DLD1 (cell line): ENCODE results near the gene DUOXA2.

Experiments
- in situ Hi-C: cut with HindIII; loops from 2 replicates; pipeline ENCODE4 v1.10.0; 2017; ENCODE audit warnings: low sequenced_read_pairs

The DUOXA2 gene

DNA sequence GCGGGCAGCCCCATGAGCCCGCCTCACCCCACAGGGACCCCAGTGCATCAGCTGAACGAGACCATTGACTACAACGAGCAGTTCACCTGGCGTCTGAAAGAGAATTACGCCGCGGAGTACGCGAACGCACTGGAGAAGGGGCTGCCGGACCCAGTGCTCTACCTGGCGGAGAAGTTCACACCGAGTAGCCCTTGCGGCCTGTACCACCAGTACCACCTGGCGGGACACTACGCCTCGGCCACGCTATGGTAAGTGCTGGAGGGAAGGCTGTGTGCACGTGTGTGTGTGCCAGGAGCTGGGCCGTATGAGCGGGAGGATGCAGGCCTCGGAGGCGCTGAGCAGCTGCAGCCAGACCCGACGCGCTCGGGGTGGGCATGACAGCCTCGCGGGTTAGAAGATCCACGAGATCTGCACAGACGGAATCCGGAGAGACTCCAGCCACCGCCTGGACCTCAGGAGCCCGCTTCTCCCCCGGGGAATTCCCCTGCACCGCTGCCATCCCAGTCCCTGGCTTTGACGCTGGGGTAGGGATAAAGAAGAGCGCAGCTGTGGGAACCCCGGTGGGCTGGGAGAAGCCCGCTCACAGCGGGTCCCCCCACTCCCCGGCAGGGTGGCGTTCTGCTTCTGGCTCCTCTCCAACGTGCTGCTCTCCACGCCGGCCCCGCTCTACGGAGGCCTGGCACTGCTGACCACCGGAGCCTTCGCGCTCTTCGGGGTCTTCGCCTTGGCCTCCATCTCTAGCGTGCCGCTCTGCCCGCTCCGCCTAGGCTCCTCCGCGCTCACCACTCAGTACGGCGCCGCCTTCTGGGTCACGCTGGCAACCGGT is 2.6 kb downstream of the DUOXA2 start:
- in situ Hi-C loops: no loop called here

GRCh38 chr15:45117308-45118130 is 3.4 kb downstream of the DUOXA2 start:
- in situ Hi-C loops: no loop called here

- in situ Hi-C loops: no loop called here
These were observed 4.0 kb downstream of the DUOXA2 start for GRCh38 chr15:45118131-45118588.

DNA sequence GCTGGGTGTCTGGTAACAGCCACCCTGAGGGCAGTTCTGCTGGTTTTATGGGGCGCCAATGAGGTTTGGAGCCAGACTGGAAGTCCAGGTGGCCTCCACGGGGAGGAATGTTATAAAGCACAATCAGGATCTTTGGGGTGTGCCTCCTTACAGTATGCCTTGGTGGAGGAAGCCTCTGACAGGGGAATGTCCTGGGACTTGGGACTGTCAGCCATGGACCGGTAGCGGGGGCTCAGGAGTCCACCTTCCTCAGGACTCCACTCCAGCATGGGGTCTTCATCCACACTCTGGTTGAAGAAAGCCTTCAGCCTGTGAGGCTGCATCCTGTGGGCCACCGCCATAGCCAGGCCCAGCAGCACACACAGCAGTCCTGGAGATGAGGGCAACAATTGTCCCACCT is 4.9 kb downstream of the DUOXA2 start:
- in situ Hi-C loops: no loop called here

GRCh38 chr15:45120081-45120972 is 6.2 kb downstream of the DUOXA2 start:
- in situ Hi-C loops: no loop called here

GRCh38 chr15:45121020-45121419 is 6.9 kb downstream of the DUOXA2 start:
- in situ Hi-C loops: no loop called here

- in situ Hi-C loops: no loop called here
These were observed 7.7 kb downstream of the DUOXA2 start for GRCh38 chr15:45121706-45122417.

- in situ Hi-C loops: no loop called here
These were observed 8.6 kb downstream of the DUOXA2 start for GRCh38 chr15:45122719-45123118.

DNA sequence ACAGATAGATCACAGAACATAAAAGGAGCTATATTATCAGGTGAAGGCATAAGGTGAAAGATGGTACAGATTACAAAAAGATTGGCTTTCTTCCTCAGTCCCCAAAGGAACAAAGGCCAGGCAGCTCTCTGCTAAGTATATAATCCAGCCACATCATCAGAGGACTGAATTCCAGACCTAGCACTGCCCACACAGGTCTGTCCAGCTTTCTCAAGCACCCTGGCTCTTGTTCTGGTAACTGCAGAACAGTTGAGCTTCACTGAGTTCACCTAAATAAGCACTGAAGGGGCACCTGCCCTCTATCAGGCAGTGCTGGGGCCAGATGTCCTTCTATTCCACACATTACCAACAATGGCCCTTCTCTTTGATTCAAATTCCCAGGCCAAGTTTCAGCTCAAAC is 9.3 kb downstream of the DUOXA2 start:
- in situ Hi-C loops: no loop called here

GRCh38 chr15:45126535-45127158 is 12.5 kb downstream of the DUOXA2 start:
- in situ Hi-C loops: no loop called here

GRCh38 chr15:45128971-45129639 is 15.0 kb downstream of the DUOXA2 start:
- in situ Hi-C loops: no loop called here

DNA sequence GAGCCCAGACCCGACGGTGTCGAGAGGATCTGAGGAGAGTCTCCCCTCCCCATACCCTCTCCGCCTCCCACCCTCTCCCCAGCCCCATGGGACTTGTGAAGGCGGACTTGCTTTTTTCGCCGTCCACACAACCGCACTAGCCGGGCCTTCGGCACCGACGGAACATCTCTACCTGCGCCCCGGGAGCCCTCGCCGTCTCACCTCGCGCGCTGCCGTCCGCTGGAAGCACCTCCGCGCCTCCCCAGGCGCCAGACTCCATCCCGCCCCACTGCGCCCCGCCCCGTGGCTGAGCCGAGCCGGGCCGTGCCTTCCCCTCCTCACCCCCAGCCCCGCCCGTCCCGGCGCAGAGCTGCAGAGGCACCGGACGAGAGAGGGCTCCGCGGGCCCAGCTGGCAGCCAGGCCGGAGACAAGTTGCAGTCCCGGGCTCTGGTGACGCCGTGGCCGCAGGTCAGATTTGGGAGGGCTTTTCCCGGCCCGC is 15.6 kb downstream of the DUOXA2 start, which contains the start of the genes DUOX1 and DUOXA1:
DUOX1 (plus strand) TSS at position 344 of the 479 bp plus-strand sequence. CDS start 1,973 bp downstream, outside the sequence.
DUOXA1 (minus strand) TSS at position 229 of the 479 bp plus-strand sequence. CDS start 6,865 bp downstream, outside the sequence.
- in situ Hi-C loops: loop anchor here (10.0 kb wide), 1 partner anchor 175 kb away; no protein-coding TSS in a partner anchor

DNA sequence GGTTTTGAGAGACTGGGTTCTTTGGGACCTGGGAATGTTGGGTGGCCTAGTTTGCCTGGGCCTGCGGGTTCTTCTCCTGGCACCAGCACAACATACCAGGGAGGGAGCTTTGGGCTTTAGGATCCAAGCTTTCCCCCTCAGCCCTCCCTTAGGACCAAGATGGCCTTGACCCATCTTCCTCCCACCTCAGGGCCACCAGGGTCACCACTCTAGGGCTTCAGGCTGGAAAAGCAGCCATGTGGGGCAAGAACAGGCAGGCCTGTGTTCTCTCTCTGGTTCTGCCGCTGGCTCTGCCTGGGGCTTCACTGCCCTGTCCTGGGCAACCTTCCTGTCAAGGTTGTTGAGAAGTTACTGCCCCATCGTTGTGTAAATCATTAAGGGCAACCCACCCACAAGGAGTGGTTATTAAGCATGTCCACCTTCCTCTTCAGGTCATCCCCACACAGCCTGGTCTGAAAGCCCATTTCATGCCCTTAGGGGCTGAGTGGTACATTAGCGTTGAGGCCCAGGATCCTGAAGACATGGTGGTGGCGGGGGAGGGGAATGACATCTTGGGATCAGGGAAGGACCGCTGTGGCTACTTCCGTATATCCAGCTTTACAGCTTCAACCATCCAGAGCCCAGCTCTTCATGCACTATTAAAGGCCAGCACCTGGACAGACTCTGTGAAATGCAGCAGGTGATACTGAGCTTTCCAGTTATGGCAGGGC is 16.3 kb downstream of the DUOXA2 start:
- in situ Hi-C loops: loop anchor here (10.0 kb wide), 1 partner anchor 174 kb away; no protein-coding TSS in a partner anchor

DNA sequence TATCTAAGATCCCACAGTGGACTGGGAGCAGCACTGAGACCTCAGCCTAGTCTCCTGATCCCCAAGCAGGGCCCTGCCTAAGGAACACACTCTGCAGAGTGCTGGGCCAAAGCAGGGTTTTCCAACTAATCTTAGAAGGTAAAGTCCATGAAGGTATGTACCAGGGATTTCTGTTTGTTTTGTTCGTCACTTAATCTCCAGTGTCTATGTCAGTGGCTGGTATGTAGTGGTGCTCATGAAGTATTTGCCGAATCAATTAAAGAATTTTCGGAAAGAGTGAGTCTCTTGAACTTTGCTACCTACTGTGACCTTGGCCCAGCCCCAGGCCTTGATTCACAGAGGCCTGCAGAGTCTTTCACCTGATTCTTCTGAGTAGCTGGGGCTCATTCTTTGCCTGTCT is 17.4 kb downstream of the DUOXA2 start:
- in situ Hi-C loops: loop anchor here (10.0 kb wide), 1 partner anchor 173 kb away; no protein-coding TSS in a partner anchor

- in situ Hi-C loops: loop anchor here (10.0 kb wide), 1 partner anchor 172 kb away; no protein-coding TSS in a partner anchor
These were observed 18.9 kb downstream of the DUOXA2 start for GRCh38 chr15:45132844-45133560.

DNA sequence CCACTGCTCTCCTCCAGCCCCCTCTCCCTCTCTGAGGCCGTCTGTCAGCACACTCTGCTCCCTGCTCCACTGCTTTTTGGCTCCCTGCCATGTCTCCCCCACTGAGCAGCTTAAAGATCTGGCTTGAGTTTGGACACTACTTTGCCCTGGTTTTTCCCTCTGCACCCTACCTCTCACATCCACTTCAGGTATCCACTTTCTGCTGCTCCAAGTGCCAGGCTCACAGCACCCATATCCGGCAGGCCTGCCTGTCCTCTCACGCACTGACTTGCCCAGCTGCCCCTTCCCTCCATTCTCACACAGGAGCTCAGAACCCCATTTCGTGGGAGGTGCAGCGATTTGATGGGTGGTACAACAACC is 19.4 kb downstream of the DUOXA2 start:
- in situ Hi-C loops: loop anchor here (10.0 kb wide), 1 partner anchor 171 kb away; no protein-coding TSS in a partner anchor

DNA sequence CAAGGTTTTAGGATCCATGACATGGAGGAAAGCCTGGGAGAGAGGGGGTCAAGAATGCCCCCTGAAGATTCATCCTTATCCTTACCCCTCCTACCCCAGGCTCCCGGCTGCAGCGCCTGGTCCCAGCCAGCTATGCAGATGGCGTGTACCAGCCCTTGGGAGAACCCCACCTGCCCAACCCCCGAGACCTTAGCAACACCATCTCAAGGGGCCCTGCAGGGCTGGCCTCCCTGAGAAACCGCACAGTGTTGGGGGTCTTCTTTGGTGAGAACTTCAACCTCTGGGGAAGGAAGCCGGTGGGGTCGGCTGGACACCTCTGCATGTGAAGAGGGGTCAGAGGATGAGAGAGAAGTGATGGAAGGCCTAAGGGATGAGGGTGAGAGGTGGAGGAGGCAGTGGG is 19.9 kb downstream of the DUOXA2 start:
- in situ Hi-C loops: loop anchor here (10.0 kb wide), 1 partner anchor 171 kb away; no protein-coding TSS in a partner anchor
